ENCODE data around the gene NAIF1.

DNA sequence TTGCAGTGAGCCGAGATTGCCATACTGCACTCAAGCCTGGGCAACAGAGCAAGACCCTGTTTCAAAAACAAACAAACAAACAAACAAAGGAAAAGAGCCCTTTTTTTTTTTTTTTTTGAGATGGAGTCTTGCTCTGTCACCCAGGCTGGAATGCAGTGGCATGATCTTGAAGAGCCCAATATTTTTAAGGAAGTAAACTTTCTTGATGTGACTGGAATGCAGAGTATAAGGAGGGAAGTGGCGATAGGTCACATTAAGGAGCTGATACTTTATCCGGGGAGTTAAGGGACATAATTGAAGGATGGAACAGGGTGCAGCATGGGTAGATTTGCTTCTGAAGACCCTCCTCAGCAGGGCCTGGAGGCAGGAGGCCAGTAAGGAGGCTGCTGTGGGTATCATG, 13.0 kb downstream of the NAIF1 start:
- TF ChIP-seq EP300 (IDR thresholded peaks at IDR 0.05; ENCODE audit: borderline replicate concordance in 1 of 2, low read depth in 1 of 2, low read length in 1 of 2) (no peak), EZH2phosphoT487 (IDR thresholded peaks at IDR 0.05; ENCODE audit: borderline replicate concordance, low read depth) (no peak), RCOR1 (IDR thresholded peaks at IDR 0.05; ENCODE audit: low read length) (no peak), YY1 (IDR thresholded peaks at IDR 0.05; ENCODE audit: low read depth) (no peak), TEAD4 (IDR thresholded peaks at IDR 0.05; ENCODE audit: borderline replicate concordance, insufficient read depth) (no peak), SMC3 (IDR thresholded peaks at IDR 0.05; ENCODE audit: low read depth, low read length) (no peak)
- TF ChIP-seq, protein P1, sequence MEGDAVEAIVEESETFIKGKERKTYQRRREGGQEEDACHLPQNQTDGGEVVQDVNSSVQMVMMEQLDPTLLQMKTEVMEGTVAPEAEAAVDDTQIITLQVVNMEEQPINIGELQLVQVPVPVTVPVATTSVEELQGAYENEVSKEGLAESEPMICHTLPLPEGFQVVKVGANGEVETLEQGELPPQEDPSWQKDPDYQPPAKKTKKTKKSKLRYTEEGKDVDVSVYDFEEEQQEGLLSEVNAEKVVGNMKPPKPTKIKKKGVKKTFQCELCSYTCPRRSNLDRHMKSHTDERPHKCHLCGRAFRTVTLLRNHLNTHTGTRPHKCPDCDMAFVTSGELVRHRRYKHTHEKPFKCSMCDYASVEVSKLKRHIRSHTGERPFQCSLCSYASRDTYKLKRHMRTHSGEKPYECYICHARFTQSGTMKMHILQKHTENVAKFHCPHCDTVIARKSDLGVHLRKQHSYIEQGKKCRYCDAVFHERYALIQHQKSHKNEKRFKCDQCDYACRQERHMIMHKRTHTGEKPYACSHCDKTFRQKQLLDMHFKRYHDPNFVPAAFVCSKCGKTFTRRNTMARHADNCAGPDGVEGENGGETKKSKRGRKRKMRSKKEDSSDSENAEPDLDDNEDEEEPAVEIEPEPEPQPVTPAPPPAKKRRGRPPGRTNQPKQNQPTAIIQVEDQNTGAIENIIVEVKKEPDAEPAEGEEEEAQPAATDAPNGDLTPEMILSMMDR (IDR thresholded peaks at IDR 0.05): no peak
- TF ChIP-seq, protein P2, sequence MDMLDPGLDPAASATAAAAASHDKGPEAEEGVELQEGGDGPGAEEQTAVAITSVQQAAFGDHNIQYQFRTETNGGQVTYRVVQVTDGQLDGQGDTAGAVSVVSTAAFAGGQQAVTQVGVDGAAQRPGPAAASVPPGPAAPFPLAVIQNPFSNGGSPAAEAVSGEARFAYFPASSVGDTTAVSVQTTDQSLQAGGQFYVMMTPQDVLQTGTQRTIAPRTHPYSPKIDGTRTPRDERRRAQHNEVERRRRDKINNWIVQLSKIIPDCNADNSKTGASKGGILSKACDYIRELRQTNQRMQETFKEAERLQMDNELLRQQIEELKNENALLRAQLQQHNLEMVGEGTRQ (IDR thresholded peaks at IDR 0.05; ENCODE audit: borderline replicate concordance, low read depth, low read length): no peak

Measured in SK-N-SH (cell line).